GM21367 (cell line): Measurements from ENCODE around the gene SPOCD1.

Experiments
- ATAC-seq: cut with Tn5 transposase; IDR thresholded peaks from one replicate; pipeline ENCODE4 v1.9.1; 2021; ENCODE audit not compliant: unreplicated experiment

SPOCD1 gene

GRCh38 chr1:31773861-31774260 is 42.0 kb downstream of the SPOCD1 start:
- ATAC-seq: no peak

DNA sequence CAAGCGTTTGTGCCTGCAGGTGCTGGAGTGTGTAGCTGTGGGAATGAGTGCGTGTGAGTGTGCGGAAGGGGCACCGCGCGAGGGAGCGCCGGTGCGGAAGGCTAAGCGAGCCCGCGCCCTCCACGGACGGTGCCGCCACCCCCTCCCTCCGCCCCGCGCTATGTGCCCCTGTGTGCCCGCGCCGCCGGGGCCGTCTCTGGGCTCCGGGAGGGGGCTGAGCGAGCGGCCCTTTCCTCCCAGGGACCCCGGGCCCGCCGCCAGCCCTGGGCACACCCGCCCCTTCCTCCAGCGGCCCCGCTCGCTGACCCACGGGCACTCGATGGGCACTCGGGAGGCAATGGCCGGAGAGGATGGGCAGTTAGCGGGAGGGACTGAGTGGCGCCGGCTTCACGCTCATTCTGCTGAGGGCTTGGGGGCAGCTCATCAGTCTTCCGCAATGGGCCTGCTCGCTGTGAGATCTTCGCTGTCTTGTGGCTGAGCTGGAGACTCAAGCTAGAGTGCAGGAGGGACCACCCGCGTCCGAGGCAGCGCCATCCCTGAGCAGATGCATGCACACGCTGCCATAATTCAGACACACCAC is 43.1 kb downstream of the SPOCD1 start:
- no peak for ATAC-seq

GRCh38 chr1:31771891-31772668 is 43.7 kb downstream of the SPOCD1 start:
- ATAC-seq: no peak

DNA sequence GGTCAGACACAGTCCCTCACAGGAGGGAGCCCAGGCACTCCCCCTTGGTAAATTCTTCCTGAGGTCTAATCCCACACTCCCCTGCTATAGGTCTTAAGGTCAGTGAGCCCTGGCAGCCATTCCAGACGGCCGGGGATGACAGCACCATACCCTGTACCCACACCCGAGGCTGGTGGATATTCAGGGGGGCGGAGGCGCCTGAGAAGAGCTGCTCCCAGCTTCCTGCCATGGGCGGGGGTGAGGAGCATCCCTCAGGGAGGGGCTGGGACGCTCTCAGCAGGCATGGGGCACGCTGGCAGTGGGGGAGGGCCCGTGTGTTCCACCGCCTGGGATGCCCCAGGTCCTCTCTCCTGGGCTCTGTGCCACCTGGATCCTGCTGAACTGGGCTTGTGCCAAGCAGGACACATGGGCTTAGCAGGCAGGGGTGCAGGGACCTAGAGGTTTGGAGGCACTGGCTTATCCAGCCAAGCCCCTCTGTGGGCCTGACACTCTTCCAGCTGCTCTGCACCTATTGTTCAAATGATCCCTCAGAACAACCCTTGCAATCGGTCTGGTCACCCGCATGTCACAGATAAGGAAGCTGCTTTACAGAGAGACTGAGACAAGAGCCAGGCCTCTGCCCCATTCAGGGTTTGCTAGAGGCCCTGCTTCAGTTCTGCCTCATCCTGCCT is 46.0 kb downstream of the SPOCD1 start:
- ATAC-seq: no peak

DNA sequence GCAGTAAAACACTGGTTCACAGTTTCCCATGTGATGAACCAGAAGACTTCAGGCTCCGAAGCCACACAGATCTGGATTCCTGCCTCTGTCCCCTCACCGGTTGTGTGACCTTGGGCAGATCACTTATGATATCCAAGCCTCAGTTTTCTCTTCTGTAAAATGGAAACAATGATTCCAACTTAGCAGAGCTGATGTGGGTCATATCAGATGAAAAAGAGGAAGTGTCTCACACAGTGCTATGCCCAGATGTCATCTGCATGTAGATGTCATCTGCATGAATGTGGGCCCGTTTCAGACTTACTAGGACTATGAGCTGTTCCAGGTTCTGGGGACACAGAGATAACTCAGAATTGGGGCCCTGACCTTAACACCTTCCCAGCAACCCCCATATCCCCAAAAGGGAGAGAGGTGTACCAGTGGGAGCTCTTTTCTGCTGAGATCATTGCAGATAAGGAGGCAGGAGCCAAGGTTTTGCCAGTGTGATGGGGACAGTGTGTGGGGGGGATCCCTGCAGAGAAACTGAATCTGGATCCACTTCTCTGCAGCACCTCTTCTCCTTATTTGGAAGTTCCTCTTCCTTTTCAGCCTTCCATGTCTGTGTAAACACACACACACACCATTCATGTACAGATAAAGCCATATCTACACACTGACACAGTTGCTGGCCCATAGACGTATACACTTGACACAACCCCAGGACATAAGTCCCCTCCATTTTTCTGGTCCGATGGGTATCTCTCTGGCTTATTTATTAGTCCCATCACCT is 46.7 kb downstream of the SPOCD1 start:
- no peak for ATAC-seq

DNA sequence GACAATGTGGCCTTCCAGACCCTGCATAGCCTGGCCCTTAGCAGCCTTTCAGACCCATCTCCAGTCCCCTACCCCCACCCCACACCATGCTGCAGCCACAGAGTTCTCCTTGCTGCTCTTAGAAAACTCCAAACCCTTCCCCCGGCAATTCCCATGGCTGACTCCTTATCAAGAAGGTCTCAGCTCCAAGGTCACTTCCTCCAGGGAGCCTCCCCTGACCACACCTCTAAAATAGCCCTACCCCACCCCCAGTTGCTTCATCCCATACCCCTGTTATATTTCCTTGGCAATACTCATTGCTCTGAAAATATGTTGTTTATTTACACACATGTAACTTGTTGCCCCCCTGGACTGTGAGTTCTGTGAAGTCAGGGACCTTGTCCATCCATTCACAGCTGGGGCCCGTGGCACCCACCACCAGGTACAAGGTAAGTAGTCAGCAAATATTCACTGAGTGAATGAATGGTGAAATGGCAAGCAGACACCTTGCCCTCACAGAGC is 47.4 kb downstream of the SPOCD1 start:
- ATAC-seq: no peak

DNA sequence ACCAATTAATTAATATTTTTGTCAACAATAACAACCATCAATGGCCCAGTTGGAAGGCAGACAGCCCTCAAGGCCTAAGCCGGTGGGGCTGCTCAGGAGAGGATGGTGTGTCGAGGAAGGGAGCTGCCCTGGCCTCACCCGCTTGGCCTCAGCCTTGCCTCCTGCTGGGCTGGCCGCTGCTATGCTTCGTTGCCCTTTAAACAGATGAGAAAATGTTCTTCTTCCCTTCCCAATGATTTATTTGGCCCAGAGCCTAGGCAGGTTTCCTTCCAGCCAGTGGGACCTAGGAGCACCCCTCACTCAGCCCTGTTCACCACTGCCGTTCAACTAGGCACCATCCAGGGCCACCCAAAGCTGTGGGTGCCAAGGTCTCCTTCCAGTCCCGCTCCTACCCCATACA is 48.6 kb downstream of the SPOCD1 start:
- ATAC-seq: no peak

- no peak for ATAC-seq
Measured at GRCh38 chr1:31765516-31765915, 50.3 kb downstream of the SPOCD1 start.

DNA sequence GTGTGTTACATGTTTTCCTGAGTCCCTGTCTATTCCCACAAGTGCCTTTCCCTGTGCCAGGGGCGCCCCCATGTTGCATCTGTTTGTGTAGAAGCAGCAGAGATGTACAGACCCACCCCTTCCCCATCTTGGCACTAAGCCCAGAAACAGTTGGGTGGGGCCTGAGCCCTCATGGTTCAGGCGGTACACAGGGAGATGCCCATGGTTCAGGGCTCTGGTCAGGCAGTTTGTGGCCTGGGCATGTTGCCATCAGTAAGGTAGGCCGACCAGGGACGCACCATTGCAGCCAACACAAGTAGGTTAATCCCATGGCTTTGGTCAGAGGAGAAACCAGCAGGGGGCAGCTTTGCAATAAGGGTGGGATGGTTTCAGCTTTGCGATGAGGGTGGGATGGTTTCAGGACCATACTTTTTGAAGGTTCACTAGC is 50.8 kb downstream of the SPOCD1 start:
- no peak for ATAC-seq

DNA sequence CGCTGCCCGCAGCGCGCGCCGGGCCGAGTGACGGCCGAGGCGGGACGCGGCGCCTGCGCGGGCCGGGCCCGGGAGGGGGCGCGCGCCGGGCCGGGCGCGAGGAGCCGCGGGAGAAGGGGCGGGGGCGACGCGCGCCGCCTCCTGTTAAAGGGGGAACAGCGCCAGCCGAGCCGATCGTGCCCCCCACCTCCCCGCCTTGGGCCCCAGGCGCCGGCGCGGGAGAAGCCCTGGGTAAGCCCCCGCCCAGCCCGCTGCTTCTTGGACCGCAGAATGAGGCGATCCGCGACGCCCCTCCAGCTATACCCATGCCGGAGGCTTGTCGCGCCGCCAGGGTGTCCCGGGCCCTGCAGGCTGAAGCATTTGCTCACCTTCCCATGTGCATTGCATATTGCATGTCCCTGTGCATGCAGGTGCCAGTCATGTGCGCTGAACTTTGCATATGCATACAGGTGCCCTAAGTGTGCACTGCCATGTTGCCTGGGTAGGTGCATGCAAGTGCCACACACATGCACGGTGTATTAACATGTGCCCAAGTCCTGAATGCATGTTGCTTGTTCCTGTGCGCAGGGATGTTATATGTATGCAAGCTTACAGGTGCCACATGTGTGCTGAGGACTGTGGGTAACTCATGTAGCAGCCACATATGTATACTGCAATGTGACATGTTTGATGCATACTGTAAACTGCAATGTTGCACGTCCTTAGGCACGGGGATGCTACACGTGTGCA is 51.3 kb downstream of the SPOCD1 start, which contains the start of gene ADGRB2:
Gene ADGRB2 (minus strand): TSS at position 29 of the 729 bp plus-strand sequence. CDS start 7,119 bp downstream, outside the sequence.
- ATAC-seq: no peak

GRCh38 chr1:31763671-31764311 is 52.0 kb downstream of the SPOCD1 start:
- no peak for ATAC-seq

GRCh38 chr1:31762726-31763670 is 52.8 kb downstream of the SPOCD1 start:
- ATAC-seq: no peak

DNA sequence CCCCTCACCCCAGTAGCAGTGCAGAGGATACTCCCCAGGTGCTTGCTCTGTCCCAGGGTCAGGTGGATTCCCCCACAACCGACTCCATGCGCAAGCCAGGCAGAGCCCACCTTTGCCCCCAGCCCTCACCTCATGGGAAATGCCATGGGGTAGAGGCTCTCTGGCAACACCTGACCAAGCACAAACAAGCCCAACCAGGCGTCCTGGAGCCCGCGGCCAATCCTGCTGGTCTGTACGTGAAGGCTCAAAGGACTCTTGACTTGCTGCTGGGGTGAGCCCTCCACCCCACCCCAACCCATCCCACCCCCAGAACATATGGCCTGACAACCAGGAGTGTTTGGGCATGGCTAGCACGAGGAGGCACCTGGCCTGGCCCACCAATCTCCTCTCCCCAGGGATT is 53.5 kb downstream of the SPOCD1 start:
- no peak for ATAC-seq

- no peak for ATAC-seq
Measured at GRCh38 chr1:31761883-31762282, 53.9 kb downstream of the SPOCD1 start.

GRCh38 chr1:31760471-31761470 is 55.1 kb downstream of the SPOCD1 start:
- no peak for ATAC-seq

DNA sequence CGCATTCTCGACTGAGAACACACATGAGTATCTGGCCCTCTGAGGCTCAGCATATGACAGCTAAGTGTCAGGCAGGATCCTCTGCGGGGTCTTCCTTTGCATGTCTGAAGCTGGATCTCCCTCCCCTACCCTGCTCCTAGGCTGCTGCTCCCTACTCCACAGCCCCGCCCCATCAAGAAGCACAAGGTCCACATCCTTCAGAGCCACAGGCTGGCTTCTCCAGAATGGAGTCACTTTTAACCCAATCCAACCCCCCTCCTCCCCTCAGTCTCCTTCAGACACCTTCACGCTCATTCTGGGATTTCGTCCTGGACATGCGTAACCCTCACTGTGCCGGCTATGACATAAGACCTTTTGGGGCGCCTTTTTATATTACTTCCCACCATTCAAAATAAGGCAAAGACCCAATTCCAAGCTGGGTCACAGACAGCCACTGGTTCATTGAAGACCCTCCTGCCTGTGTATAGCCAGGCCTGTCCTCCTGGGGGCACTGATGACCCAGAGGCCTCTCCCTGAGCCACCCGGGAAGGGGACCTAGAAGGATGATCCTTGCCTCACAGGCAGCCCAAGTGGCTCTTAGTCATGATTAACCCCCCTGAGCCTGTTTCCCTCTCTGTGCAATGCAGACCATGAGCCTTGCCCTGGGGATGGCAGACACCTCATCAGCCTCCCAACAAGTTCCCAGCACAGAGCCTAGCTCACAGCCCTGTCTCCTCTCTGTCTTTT is 56.4 kb downstream of the SPOCD1 start:
- no peak for ATAC-seq

- ATAC-seq: no peak
Measured at GRCh38 chr1:31758823-31759222, 57.0 kb downstream of the SPOCD1 start.
